NCI-H2107 treated with DMSO at 0.1 percent for 48 hours (cell line): ENCODE results near the gene VRK1.

Experiments used
- DNase-seq: peaks from one replicate; lab custom pipeline; 2025; ENCODE audit not compliant: unreplicated experiment; lab: John Stamatoyannopoulos, UW

VRK1 gene

GRCh38 chr14:96823652-96824051 lies 26.5 kb downstream of the VRK1 start:
- DNase-seq = no peak

- no peak for DNase-seq
Observed at GRCh38 chr14:96824283-96824682, 27.1 kb downstream of the VRK1 start.

GRCh38 chr14:96826818-96827217 lies 29.6 kb downstream of the VRK1 start:
- DNase-seq = no peak

GRCh38 chr14:96827290-96827689 lies 30.1 kb downstream of the VRK1 start:
- no peak for DNase-seq

GRCh38 chr14:96829791-96830190 lies 32.6 kb downstream of the VRK1 start:
- no peak for DNase-seq

GRCh38 chr14:96830946-96831345 lies 33.8 kb downstream of the VRK1 start:
- DNase-seq = no peak

- no peak for DNase-seq
Observed at GRCh38 chr14:96832351-96832750, 35.2 kb downstream of the VRK1 start.

- no peak for DNase-seq
Observed at GRCh38 chr14:96838449-96838848, 41.3 kb downstream of the VRK1 start.

GRCh38 chr14:96839251-96839650 lies 42.1 kb downstream of the VRK1 start:
- DNase-seq = no peak

- no peak for DNase-seq
Observed at GRCh38 chr14:96843137-96843536, 46.0 kb downstream of the VRK1 start.

- no peak for DNase-seq
Observed at GRCh38 chr14:96844857-96845570, 47.8 kb downstream of the VRK1 start.

GRCh38 chr14:96847451-96847850 lies 50.3 kb downstream of the VRK1 start:
- no peak for DNase-seq

- no peak for DNase-seq
Observed at GRCh38 chr14:96848011-96848410, 50.8 kb downstream of the VRK1 start.

- no peak for DNase-seq
Observed at GRCh38 chr14:96849733-96850132, 52.6 kb downstream of the VRK1 start.

GRCh38 chr14:96851694-96852381 lies 54.7 kb downstream of the VRK1 start:
- DNase-seq = no peak

- DNase-seq = peak; percentile 27
Observed at GRCh38 chr14:96852823-96853422, 55.7 kb downstream of the VRK1 start.

- DNase-seq = no peak
Observed at GRCh38 chr14:96858643-96859042, 61.5 kb downstream of the VRK1 start.

- no peak for DNase-seq
Observed at GRCh38 chr14:96861568-96862310, 64.6 kb downstream of the VRK1 start.

- DNase-seq = no peak
Observed at GRCh38 chr14:96863327-96863985, 66.3 kb downstream of the VRK1 start.

GRCh38 chr14:96863986-96864330 lies 66.8 kb downstream of the VRK1 start:
- no peak for DNase-seq

GRCh38 chr14:96867634-96868033 lies 70.5 kb downstream of the VRK1 start:
- DNase-seq = no peak
